Lower lobe of right lung (tissue), 2 donors: ENCODE measurements around the gene SEMA5A. TPM values are rescaled to one million over a fixed set of nuclear protein-coding genes. Genes with fewer than 3 reads are reported as not detected.

ENCODE experiments used
- ATAC-seq, 2 donors: fragments of 200-7000 bp; cut with Tn5 transposase; one replicate each; pipeline ENCODE4 v1.9.1; 2020 to 2022; ENCODE audit warnings: mild to moderate bottlenecking in 2 of 2, moderate library complexity in 2 of 2
- DNase-seq: peaks from one replicate; pipeline ENCODE4 v3.0.0-alpha.2; 2020
- H3K27ac ChIP-seq: fragments of 200-600 bp; one replicate; pipeline ENCODE4 v1.8.0; 2022
- H3K27me3 ChIP-seq: fragments of 200-600 bp; one replicate; pipeline ENCODE4 v1.8.0; 2022; ENCODE audit warnings: low read depth
- H3K36me3 ChIP-seq: fragments of 200-600 bp; one replicate; pipeline ENCODE4 v1.8.0; 2022; ENCODE audit warnings: mild to moderate bottlenecking
- H3K4me1 ChIP-seq: fragments of 200-600 bp; one replicate; pipeline ENCODE4 v1.8.0; 2022
- H3K4me3 ChIP-seq: fragments of 200-600 bp; one replicate; pipeline ENCODE4 v1.8.0; 2022; ENCODE audit warnings: mild to moderate bottlenecking
- H3K9me3 ChIP-seq: fragments of 200-600 bp; one replicate; pipeline ENCODE4 v1.8.0; 2022
- CTCF ChIP-seq: fragments of 200-600 bp; IDR thresholded peaks from one replicate; pipeline ENCODE4 v1.8.0; 2022; ENCODE audit warnings: antibody characterized with exemption, mild to moderate bottlenecking
- intact Hi-C: fragments of 100-400 bp; cut with DNase I; formaldehyde crosslinking; loops from one replicate; pipeline ENCODE4 v1.11.0; 2022
- total RNA-seq: library from RNA; stranded (reverse); fragmentation: NEBNext Ultra II Directional; extraction: Animal tissue kit (Norgen Biotek cat#: 25700); gene quantifications from one replicate; pipeline ENCODE4 v1.2.1, GENCODE V29; 2021
- donor health status: DM: no; HTN: yes; CAD: no; lungs with severe emphysema.

The SEMA5A gene
- total RNA-seq, 1 donor from 2014 or later = 29.3 TPM

- TF ChIP-seq CTCF = no peak
- intact Hi-C loops = no loop called here
- Histone ChIP-seq H3K4me3 (no peak overlapping the region), H3K36me3 (no peaks in the 10 kb centered on the region), H3K4me1 (no peaks in the 10 kb centered on the region), H3K27ac (no peak overlapping the region), H3K9me3 (peaks cover 13% of the 10 kb centered on the region), H3K27me3 (no peaks in the 10 kb centered on the region)
- ATAC-seq (no peak), DNase-seq (no peak)
These were observed 519.9 kb downstream of the SEMA5A start for GRCh38 chr5:9025942-9026341.

- DNase-seq (no peak), ATAC-seq (no peak)
- intact Hi-C loops = no loop called here
- H3K36me3 ChIP-seq = no peaks in the 10 kb centered on the region
- no peaks in the 10 kb centered on the region for H3K4me1 ChIP-seq
- no peaks in the 10 kb centered on the region for H3K27me3 ChIP-seq
- no peak overlapping the region for H3K4me3 ChIP-seq
- H3K9me3 ChIP-seq = peaks cover 13% of the 10 kb centered on the region
- TF ChIP-seq CTCF = no peak
- no peak overlapping the region for H3K27ac ChIP-seq
These were observed 524.9 kb downstream of the SEMA5A start for GRCh38 chr5:9020996-9021395.

- no peak for TF ChIP-seq CTCF
- no peak for DNase-seq
- H3K4me1 ChIP-seq = no peaks in the 10 kb centered on the region
- no peaks in the 10 kb centered on the region for H3K27me3 ChIP-seq
- no peaks in the 10 kb centered on the region for H3K36me3 ChIP-seq
- intact Hi-C loops = no loop called here
- H3K4me3 ChIP-seq = no peak overlapping the region
- H3K27ac ChIP-seq = no peak overlapping the region
- H3K9me3 ChIP-seq = no peaks in the 10 kb centered on the region
- ATAC-seq = no peak
These were observed 530.0 kb downstream of the SEMA5A start for GRCh38 chr5:9015937-9016270.

GRCh38 chr5:9015260-9015936, 530.5 kb downstream of the SEMA5A start:
- no peaks in the 10 kb centered on the region for H3K4me1 ChIP-seq
- DNase-seq (no peak), ATAC-seq (no peak)
- TF ChIP-seq CTCF = no peak
- no peaks in the 10 kb centered on the region for H3K27me3 ChIP-seq
- H3K9me3 ChIP-seq = no peaks in the 10 kb centered on the region
- no peak overlapping the region for H3K4me3 ChIP-seq
- no peaks in the 10 kb centered on the region for H3K36me3 ChIP-seq
- H3K27ac ChIP-seq = no peak overlapping the region
- intact Hi-C loops = no loop called here

GRCh38 chr5:9013147-9013546, 532.7 kb downstream of the SEMA5A start:
- no peak for TF ChIP-seq CTCF
- H3K4me3 ChIP-seq = no peak overlapping the region
- no peaks in the 10 kb centered on the region for H3K4me1 ChIP-seq
- DNase-seq (no peak), ATAC-seq (no peak)
- no peak overlapping the region for H3K27ac ChIP-seq
- H3K27me3 ChIP-seq = no peaks in the 10 kb centered on the region
- H3K9me3 ChIP-seq = no peaks in the 10 kb centered on the region
- no peaks in the 10 kb centered on the region for H3K36me3 ChIP-seq
- intact Hi-C loops = no loop called here
